NCI-H69 (cell line): ENCODE results near the gene NAA60.

Source experiments
- DNase-seq: peaks from one replicate; lab custom pipeline; 2025; lab: John Stamatoyannopoulos, UW

Gene NAA60

DNA sequence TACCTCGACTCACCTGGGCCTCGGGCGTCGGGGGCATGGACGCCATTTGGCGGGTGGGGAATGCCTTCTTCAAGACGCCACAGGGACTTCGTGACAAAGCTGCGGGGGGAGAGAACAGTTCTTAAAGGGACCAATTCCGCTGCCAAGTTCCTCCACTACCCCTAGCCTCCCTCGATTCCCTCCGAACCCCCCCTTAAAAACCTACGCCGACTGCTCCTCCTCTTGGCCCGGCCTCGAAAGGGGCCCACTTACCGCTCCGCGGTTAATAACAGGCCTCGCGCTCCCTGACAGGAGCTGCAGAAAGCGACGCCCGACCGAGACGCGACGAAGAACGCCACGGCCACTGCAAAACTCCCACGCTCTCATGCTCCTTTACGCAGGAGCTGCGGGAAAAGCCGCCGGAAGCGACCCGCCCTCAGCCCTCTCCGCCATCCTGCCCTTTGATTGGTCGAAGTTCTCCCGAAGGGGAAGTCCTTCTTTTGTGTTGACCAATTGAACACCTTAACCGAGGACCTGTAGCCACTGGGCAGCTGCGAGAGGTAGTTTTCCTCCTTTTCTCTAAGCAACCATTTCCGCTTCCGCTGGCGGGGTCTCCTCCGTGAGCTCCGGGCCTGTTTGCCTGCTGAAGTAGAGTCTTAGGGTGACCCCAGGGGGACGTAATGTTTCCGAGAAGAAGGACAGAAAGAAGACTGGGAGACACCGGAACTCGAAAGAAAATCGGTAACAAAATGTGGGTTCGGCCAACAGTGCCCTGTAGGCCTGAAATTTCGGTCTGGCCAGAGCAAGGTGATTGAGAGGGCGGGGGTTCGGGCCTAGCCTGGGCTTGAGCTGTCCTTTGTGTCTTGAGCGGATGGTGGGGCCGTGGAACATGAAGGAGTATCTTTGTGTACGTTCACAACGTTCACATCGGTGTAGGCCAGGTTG, at the start of gene NAA60, which contains the start of gene ZNF597:
Gene NAA60, plus strand, starts transcription at position 573 of the 924 bp plus-strand sequence. CDS start 32,548 bp downstream, outside the sequence.
Gene ZNF597, minus strand, starts transcription at position 397 of the 924 bp plus-strand sequence. Its CDS starts 351 bp downstream, at position 46.
- peak; percentile 96 for DNase-seq

DNA sequence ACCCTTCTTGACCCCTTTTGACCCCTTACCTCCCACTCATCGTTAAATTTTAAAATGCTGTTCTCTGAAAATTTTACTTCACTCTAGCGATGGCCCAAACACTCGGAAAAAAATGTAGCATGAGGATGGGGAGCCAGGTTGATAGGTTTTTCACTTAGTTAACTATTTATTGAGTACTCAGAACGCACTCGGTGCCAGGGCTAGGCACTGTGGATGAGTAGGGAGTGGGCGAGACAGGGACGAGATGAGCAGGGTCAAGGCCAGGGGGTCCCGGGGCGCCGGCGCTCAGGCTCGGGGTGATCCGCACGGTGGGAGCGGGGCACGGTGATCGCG, 43.1 kb upstream of the NAA60 start:
- DNase-seq = no peak

DNA sequence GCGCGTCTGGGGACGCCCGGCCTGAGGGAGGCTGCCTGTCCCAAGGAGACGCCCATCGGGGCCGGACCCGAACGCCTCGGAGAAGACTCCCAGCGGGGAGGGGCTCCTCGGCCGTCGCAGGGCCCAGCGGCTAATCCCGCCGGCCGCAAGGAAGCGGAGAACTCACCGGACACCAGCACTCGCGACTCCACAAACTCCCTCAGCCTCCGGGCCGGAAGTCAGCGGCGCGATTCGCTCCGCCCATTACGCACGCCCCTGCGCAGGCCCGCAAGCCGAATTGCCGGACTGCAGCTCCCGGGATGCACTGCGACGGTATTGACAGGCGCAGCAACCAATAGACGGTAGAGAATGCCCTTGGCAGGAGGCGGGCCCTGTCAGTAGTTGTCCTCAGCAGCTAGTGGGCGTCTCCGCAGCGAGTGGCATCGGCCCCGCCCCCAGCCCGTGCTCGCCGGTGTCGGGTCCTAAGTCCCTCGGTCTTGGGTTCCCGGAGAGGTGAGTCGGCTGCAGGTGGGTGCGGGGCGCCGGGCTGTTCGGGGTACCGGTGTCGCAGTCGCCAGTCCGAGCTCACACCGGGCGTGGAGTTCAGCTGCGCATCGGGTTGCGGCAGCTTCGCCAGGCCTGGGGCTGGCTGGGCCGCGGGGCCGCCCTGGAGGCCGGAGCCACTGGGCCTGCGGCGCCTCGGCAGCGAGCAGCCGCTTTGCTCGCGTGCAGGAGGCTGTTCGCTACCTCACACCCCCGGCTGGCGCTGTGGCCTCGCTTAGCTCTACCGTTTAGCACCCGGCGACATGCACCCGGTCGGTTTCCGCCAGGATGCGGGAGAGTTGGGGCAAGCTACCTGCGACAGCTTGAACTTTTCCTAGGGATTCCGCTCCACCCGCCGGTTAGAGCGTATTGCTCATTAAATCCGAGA, 42.4 kb upstream of the NAA60 start, which contains the start of the genes ZNF174 and ZSCAN32:
Gene ZNF174, plus strand, starts transcription at position 437 of the 910 bp plus-strand sequence. CDS start 790 bp downstream, outside the sequence.
Gene ZSCAN32, minus strand, starts transcription at position 226 of the 910 bp plus-strand sequence. CDS start 3,447 bp downstream, outside the sequence.
- peak; percentile 99 for DNase-seq

GRCh38 chr16:3401719-3402397, 41.6 kb upstream of the NAA60 start:
- DNase-seq = peak; percentile 54

- DNase-seq = no peak
Observed at GRCh38 chr16:3408561-3409197, 34.8 kb upstream of the NAA60 start.

DNA sequence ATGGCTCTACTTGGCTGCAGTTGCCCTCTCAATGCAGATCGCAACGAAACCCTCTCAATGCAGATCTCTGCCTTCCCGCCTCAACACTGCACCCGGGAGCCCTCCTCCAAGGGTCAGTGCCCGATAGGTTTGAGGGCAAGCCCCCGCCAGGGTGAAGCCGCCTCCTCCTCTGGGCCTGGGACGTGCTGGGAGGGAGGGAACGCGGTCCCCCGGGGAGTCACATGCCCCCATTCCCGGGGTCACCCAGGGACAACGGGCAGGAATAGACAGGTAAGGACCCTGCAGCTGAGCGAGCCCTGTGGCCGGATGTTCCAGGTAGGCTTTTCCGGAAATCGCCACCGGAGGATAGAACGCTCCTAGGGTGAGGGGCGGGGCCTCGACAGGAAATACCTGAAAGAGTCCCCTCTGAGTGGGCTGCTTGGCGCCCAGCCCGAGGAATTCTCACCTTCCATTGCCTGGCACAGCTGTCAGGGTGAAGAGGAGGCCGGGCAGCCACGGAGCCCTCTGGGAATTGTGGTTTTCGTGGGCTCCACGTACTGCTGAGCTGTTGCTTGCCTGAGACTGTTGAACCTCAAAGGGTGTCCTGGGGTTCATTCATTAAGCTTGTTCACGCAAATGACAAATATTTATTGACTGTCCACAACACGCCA, 29.6 kb upstream of the NAA60 start:
- DNase-seq = no peak

- DNase-seq = no peak
Observed at GRCh38 chr16:3431779-3432219, 11.7 kb upstream of the NAA60 start.

DNA sequence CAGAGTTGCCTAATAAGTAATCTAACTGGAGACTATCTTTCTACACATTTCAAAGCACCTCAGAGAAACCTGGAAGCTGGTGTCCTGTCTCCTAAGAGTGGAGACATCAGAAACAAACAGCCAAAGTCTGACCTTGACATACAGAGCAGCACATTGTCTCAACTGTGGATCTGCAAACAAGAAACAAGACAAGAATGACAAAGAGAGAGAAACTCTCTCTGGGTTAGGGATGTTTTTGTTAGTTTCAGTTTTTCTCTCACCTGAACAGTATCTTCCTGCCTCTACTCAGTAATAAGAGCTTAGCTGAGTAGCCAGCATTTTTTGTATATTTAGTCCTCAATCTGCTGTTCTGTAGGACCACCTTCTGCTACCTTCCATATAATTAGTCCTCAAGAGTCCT, 9.1 kb upstream of the NAA60 start:
- DNase-seq = no peak

- no peak for DNase-seq
Observed at GRCh38 chr16:3439637-3440036, 3.8 kb upstream of the NAA60 start.

GRCh38 chr16:3444032-3444388, 530 bp downstream of the NAA60 start:
- DNase-seq = peak; percentile 44

DNA sequence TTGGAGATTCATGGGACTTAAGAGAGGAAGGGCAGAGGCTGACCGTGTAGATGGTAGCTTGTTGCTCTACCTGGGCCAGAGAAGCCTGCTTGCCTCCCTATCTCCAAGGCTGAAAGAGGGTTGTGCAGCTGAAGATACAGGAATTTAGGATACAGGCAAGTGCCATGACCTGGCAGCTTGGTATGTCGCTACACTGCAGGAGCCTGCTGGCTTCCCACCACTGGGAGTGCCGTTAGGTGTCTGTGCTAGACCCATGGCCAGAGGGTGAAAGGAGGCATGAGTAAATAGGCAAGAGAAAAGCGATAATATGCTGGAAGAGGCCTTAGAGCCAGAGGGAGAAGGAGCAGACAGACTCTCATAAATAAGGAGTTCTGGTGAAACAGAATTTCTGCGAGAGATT, 10.6 kb downstream of the NAA60 start:
- peak; percentile 13 for DNase-seq

GRCh38 chr16:3454631-3455147, 11.2 kb downstream of the NAA60 start:
- no peak for DNase-seq

DNA sequence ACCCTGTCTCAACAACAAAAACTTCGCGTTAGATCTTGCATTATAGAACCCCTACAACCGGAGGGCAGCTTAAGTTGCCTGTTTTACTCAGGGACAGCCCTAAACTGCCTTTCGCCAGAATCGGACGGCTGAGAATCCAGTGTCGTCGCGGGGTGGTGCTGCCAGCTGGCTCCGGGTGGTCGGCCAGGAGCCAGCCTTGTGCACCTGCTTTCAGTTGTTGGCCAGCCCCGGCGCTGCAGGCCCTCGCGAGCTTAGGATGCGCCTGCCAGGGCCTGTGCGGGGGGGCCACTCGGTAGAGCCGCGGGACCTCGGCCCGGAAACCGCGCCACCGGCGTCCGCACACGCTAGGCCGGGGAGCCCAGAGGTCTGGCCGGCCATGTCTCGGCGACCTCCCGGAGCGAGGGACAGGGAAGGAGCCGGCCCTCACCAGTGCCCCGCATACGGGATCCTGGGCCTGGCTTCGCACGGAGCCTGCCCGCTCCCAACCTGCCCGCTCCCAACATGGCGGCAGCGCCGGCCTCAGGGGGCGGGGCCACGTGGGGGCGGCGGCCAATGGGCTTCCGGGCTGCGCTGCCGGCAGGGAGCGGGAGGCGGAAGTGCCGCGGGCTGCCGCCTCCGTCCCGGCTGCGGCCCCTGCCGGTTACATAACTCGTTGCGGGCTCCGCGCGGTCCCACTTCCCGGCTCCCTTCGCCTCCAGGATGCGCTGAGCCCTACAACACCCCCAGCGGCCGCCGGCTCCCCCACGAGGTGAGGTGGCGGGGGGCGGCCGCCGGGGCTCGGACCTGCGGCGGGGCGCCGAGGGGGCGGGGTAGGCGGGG, 14.2 kb downstream of the NAA60 start:
- peak; percentile 97 for DNase-seq

- DNase-seq = peak; percentile 56
Observed at GRCh38 chr16:3458278-3458851, 14.9 kb downstream of the NAA60 start.

- DNase-seq = peak; percentile 22
Observed at GRCh38 chr16:3458852-3459361, 15.4 kb downstream of the NAA60 start.

GRCh38 chr16:3459401-3460090, 16.1 kb downstream of the NAA60 start:
- no peak for DNase-seq

- DNase-seq = no peak
Observed at GRCh38 chr16:3460121-3460520, 16.6 kb downstream of the NAA60 start.

DNA sequence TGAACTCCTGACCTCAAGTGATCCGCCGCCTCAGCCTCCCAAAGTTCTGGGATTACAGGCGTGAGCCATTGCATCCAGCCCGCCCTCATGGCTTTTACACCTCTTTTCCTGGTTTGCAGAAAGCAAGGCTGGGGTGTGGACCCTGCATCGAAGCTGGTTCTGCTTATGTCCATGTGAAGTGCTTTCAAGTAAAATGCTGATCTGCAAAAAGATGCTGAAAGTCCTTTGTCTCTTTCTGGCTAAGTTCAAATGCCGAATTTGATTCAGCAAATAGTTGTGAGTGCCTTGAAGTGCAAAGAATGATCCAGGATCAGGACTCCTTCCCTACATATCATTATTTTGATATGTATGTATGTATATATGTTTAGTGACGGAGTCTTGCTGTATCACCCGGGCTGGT, 17.1 kb downstream of the NAA60 start:
- no peak for DNase-seq
